Measurements from ENCODE around the gene CPT1A.
"Not testable (repeated sequence)": the region's sequence is repeated elsewhere in the genome, so short reads cannot be mapped to it uniquely, and the experiment has no call there.

Gene CPT1A

GRCh38 chr11:68841718-68842426, at the start of gene CPT1A:
Gene CPT1A (minus strand): TSS chr11:68841916. CDS start chr11:68815474, 26,442 bp downstream.
- peak; percentile 54 for DNase-seq (ENCODE audit: low spot score)

- DNase-seq (ENCODE audit: low spot score): no peak
Observed at GRCh38 chr11:68890490-68891231, 48.9 kb upstream of the CPT1A start.

- no peak for DNase-seq (ENCODE audit: low spot score)
Observed at GRCh38 chr11:68889948-68890446, 48.3 kb upstream of the CPT1A start.

GRCh38 chr11:68884827-68885226, 43.1 kb upstream of the CPT1A start:
- not testable (repeated sequence) for DNase-seq (ENCODE audit: low spot score)

GRCh38 chr11:68882391-68882790, 40.7 kb upstream of the CPT1A start:
- DNase-seq (ENCODE audit: low spot score): no peak

GRCh38 chr11:68881320-68881719, 39.6 kb upstream of the CPT1A start:
- no peak for DNase-seq (ENCODE audit: low spot score)

- DNase-seq (ENCODE audit: low spot score): no peak
Observed at GRCh38 chr11:68880851-68881250, 39.1 kb upstream of the CPT1A start.

- DNase-seq (ENCODE audit: low spot score): no peak
Observed at GRCh38 chr11:68878022-68878421, 36.3 kb upstream of the CPT1A start.

- DNase-seq (ENCODE audit: low spot score): no peak
Observed at GRCh38 chr11:68872216-68873003, 30.7 kb upstream of the CPT1A start.

GRCh38 chr11:68870470-68870869, 28.8 kb upstream of the CPT1A start:
- no peak for DNase-seq (ENCODE audit: low spot score)

- DNase-seq (ENCODE audit: low spot score): no peak
Observed at GRCh38 chr11:68868221-68868835, 26.6 kb upstream of the CPT1A start.

- no peak for DNase-seq (ENCODE audit: low spot score)
Observed at GRCh38 chr11:68867066-68867465, 25.4 kb upstream of the CPT1A start.

- no peak for DNase-seq (ENCODE audit: low spot score)
Observed at GRCh38 chr11:68865241-68865640, 23.5 kb upstream of the CPT1A start.

GRCh38 chr11:68863553-68864265, 22.0 kb upstream of the CPT1A start:
- no peak for DNase-seq (ENCODE audit: low spot score)

GRCh38 chr11:68862421-68862820, 20.7 kb upstream of the CPT1A start:
- DNase-seq (ENCODE audit: low spot score): no peak

- DNase-seq (ENCODE audit: low spot score): no peak
Observed at GRCh38 chr11:68859123-68859522, 17.4 kb upstream of the CPT1A start.

GRCh38 chr11:68857037-68857586, 15.4 kb upstream of the CPT1A start:
- no peak for DNase-seq (ENCODE audit: low spot score)

- not testable (repeated sequence) for DNase-seq (ENCODE audit: low spot score)
Observed at GRCh38 chr11:68856425-68857030, 14.8 kb upstream of the CPT1A start.

GRCh38 chr11:68855205-68855981, 13.7 kb upstream of the CPT1A start:
- peak; percentile 31 for DNase-seq (ENCODE audit: low spot score)

All from kidney capillary endothelial cell (primary cell).